Kidney epithelial cell (primary cell): ENCODE results near the gene AMIGO3. TPM values are rescaled to one million over a fixed set of nuclear protein-coding genes. Genes with fewer than 3 reads are reported as not detected.

ENCODE experiments used
- DNase-seq: peaks from one replicate; pipeline ENCODE4 v3.0.0-alpha.2; 2010; ENCODE audit warnings: low read depth
- H3K27me3 ChIP-seq: 2 replicates; pipeline ENCODE4 v1.6.0; 2011; ENCODE audit warnings: low read length; ENCODE audit not compliant: control insufficient read depth, insufficient read depth
- H3K36me3 ChIP-seq: 2 replicates; pipeline ENCODE4 v1.5.1; 2011; ENCODE audit warnings: low read length; ENCODE audit not compliant: control insufficient read depth, insufficient read depth
- H3K4me3 ChIP-seq: 2 replicates; pipeline ENCODE4 v1.5.1; 2011; ENCODE audit warnings: low read depth, mild to moderate bottlenecking, control low read depth, low read length
- CTCF ChIP-seq: IDR thresholded peaks from 2 replicates; pipeline ENCODE4 v1.5.1; 2011; ENCODE audit warnings: mild to moderate bottlenecking, moderate library complexity, low read length, control low read depth, inconsistent platforms; ENCODE audit not compliant: insufficient read depth, poor library complexity, severe bottlenecking
- total RNA-seq: library from RNA; depleted of rRNA; stranded (reverse); fragments of >200 nt; gene quantifications from 2 replicates; pipeline ENCODE4 v1.2.3, GENCODE V29; 2015

Gene AMIGO3
- total RNA-seq, 1 donor from 2014 or later, result not detected

GRCh38 chr3:49712166-49712565 is 7.3 kb downstream of the AMIGO3 start:
- Histone ChIP-seq H3K4me3 (no peak overlapping the region), H3K27me3 (no peaks in the 10 kb centered on the region), H3K36me3 (no peaks in the 10 kb centered on the region)
- TF ChIP-seq CTCF, result no peak
- DNase-seq, result no peak

GRCh38 chr3:49711489-49711888 is 8.0 kb downstream of the AMIGO3 start:
- no peaks in the 10 kb centered on the region for H3K27me3 ChIP-seq
- H3K36me3 ChIP-seq, result no peaks in the 10 kb centered on the region
- TF ChIP-seq CTCF, result no peak
- no peak for DNase-seq
- H3K4me3 ChIP-seq, result no peak overlapping the region

DNA sequence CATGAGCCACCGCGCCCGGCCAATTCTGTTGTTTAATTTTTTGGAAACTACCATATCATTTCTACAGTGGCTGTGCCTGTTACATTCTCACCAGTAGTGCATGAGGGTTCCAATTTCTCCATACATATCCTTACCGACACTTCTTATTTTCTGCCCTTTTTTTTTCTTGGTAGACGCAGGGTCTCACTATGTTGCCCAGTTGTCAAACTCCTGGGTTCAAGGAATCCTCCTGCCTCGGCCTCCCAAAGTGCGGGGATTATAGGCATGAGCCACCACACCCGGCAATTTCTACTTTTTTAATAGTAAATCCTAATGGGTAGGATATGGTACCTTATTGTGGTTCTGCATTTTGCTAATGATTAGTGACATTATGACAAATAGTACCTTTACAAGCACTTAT is 9.6 kb downstream of the AMIGO3 start:
- H3K27me3 ChIP-seq, result no peaks in the 10 kb centered on the region
- H3K36me3 ChIP-seq, result no peaks in the 10 kb centered on the region
- TF ChIP-seq CTCF, result no peak
- no peak overlapping the region for H3K4me3 ChIP-seq
- no peak for DNase-seq

DNA sequence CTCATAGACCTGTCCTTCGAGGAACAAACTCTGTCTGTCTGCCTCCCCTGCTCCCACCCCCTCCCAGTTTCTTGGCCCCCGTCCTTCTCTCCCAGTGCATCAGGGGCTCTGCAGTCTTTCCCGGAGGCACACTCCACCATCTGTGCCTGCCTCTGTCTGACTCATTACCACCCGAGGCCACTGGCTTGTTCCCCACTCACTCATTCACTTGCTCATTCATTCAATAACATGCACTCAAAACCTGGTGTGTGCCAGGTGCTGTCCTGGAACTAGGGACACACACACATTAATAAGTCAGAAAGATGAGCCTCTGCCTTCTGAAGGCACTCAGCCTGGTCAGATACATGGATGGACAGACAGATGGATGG is 12.4 kb downstream of the AMIGO3 start:
- no peak for TF ChIP-seq CTCF
- peaks cover 3% of the 10 kb centered on the region for H3K36me3 ChIP-seq
- H3K27me3 ChIP-seq, result no peaks in the 10 kb centered on the region
- no peak overlapping the region for H3K4me3 ChIP-seq
- no peak for DNase-seq

- TF ChIP-seq CTCF, result no peak
- Histone ChIP-seq H3K27me3 (no peaks in the 10 kb centered on the region), H3K36me3 (peaks cover 3% of the 10 kb centered on the region), H3K4me3 (no peak overlapping the region)
- no peak for DNase-seq
Measured at GRCh38 chr3:49706456-49707112, 12.9 kb downstream of the AMIGO3 start.

- Histone ChIP-seq H3K27me3 (no peaks in the 10 kb centered on the region), H3K4me3 (no peak overlapping the region), H3K36me3 (peaks cover 3% of the 10 kb centered on the region)
- DNase-seq, result no peak
- no peak for TF ChIP-seq CTCF
Measured at GRCh38 chr3:49705390-49705960, 14.0 kb downstream of the AMIGO3 start.
